ENCODE data around the gene KANSL1. TPM values are rescaled to one million over a fixed set of nuclear protein-coding genes. Genes with fewer than 3 reads are reported as not detected.

Gene KANSL1
- total and polyA plus RNA-seq, 2 donors (not counting 1 experiment from before 2014, with no cell fraction given), result 36.8 to 233 TPM

GRCh38 chr17:46121165-46121764 lies 72.0 kb downstream of the KANSL1 start:
- Mint-ChIP-seq H3K27ac (no peak overlapping the region), H3K4me3 (no peak overlapping the region), H3K4me1 (peaks cover 68% of the 10 kb centered on the region), H3K27me3 (no peaks in the 10 kb centered on the region), H3K9me3 (ENCODE audit: insufficient read depth) (no peaks in the 10 kb centered on the region)
- DNase-seq, result peak; percentile 31
- Histone ChIP-seq H3K9me3 (ENCODE audit: control extremely low read depth in 1 of 3, control insufficient read depth in 2 of 3, insufficient read depth in 1 of 3, low read length in 2 of 3) (no peaks in the 10 kb centered on the region), H2AFZ (ENCODE audit: insufficient read depth, low read depth, low read length, poor library complexity, severe bottlenecking) (no peak overlapping the region), H4K20me1 (ENCODE audit: control insufficient read depth, insufficient read depth, low read length, poor library complexity, severe bottlenecking) (peaks cover 94% of the 10 kb centered on the region), H3K79me2 (ENCODE audit: control insufficient read depth, insufficient read depth, low read length) (peaks cover 97% of the 10 kb centered on the region), H3K36me3 (replicated peaks in 1 of 2; ENCODE audit: control extremely low read depth in 1 of 2, control insufficient read depth in 1 of 2, extremely low read depth in 1 of 2, insufficient read depth in 2 of 2, low read length in 1 of 2) (no peaks in the 10 kb centered on the region), H3K27ac (ENCODE audit: low read length in 2 of 2) (peak overlapping the region in 1 of 2 donors; percentile 60), H3K4me2 (replicated peaks; ENCODE audit: low read depth, low read length, poor library complexity, severe bottlenecking) (peak overlapping the region; percentile 31), H3K27me3 (replicated peaks in 1 of 4; ENCODE audit: control extremely low read depth in 1 of 4, control insufficient read depth in 3 of 4, insufficient read depth in 4 of 4, low read length in 3 of 4) (no peaks in the 10 kb centered on the region), H3K9ac (ENCODE audit: low read length) (peak overlapping the region; percentile 13), H3K4me3 (ENCODE audit: control extremely low read depth in 1 of 5, extremely low read depth in 1 of 5, insufficient read depth in 1 of 5, low read depth in 2 of 5, low read length in 4 of 5) (no peak overlapping the region), H3K4me1 (ENCODE audit: control insufficient read depth in 2 of 2, insufficient read depth in 2 of 2, low read length in 2 of 2) (peaks cover 30 to 31% of the 10 kb centered on the region in 2 donors)
- 71% methylated on average over 1 of the region's 1 CpG for WGBS (ENCODE audit: insufficient coverage)
- ATAC-seq (ENCODE audit: low read depth), result no peak
- no peak for TF ChIP-seq CTCF (IDR thresholded peaks at IDR 0.05)
- no peak for TF ChIP-seq EZH2 (IDR thresholded peaks at IDR 0.05; ENCODE audit: borderline replicate concordance, insufficient read depth, low read depth, low read length, poor library complexity, severe bottlenecking)
- intact Hi-C loops (cut with micrococcal nuclease), result no loop called here
- POLR2A ChIA-PET, result interaction anchor here (0.6 to 0.7 kb wide), 2 partner anchors 10 to 56 kb away, joined by 3 to 5 read pairs; no protein-coding TSS in a partner anchor
- CTCF ChIA-PET, result interaction anchor here (1.3 kb wide), 1 partner anchor 77 kb away, joined by 5 read pairs; no protein-coding TSS in a partner anchor

GRCh38 chr17:46120537-46120936 lies 72.7 kb downstream of the KANSL1 start:
- DNase-seq, result no peak
- TF ChIP-seq CTCF (IDR thresholded peaks at IDR 0.05) (no peak), EZH2 (IDR thresholded peaks at IDR 0.05; ENCODE audit: borderline replicate concordance, insufficient read depth, low read depth, low read length, poor library complexity, severe bottlenecking) (no peak)
- no peaks in the 10 kb centered on the region for H3K27me3 Mint-ChIP-seq
- no peak for ATAC-seq (ENCODE audit: low read depth)
- intact Hi-C loops (cut with micrococcal nuclease), result no loop called here
- H3K27ac Mint-ChIP-seq, result no peak overlapping the region
- WGBS (ENCODE audit: insufficient coverage), result 100% methylated on average over 2 of the region's 3 CpGs
- Histone ChIP-seq H3K4me2 (replicated peaks; ENCODE audit: low read depth, low read length, poor library complexity, severe bottlenecking) (peak overlapping the region; percentile 31), H3K79me2 (ENCODE audit: control insufficient read depth, insufficient read depth, low read length) (peaks cover 97% of the 10 kb centered on the region), H3K4me3 (ENCODE audit: control extremely low read depth in 1 of 5, extremely low read depth in 1 of 5, insufficient read depth in 1 of 5, low read depth in 2 of 5, low read length in 4 of 5) (no peak overlapping the region), H3K27ac (ENCODE audit: low read length in 2 of 2) (peak overlapping the region in 1 of 2 donors; percentile 60), H2AFZ (ENCODE audit: insufficient read depth, low read depth, low read length, poor library complexity, severe bottlenecking) (no peak overlapping the region), H3K9me3 (ENCODE audit: control extremely low read depth in 1 of 3, control insufficient read depth in 2 of 3, insufficient read depth in 1 of 3, low read length in 2 of 3) (no peaks in the 10 kb centered on the region), H3K4me1 (ENCODE audit: control insufficient read depth in 2 of 2, insufficient read depth in 2 of 2, low read length in 2 of 2) (peaks cover 30 to 31% of the 10 kb centered on the region in 2 donors), H3K27me3 (replicated peaks in 1 of 4; ENCODE audit: control extremely low read depth in 1 of 4, control insufficient read depth in 3 of 4, insufficient read depth in 4 of 4, low read length in 3 of 4) (no peaks in the 10 kb centered on the region), H3K9ac (ENCODE audit: low read length) (peak overlapping the region; percentile 13), H3K36me3 (replicated peaks in 1 of 2; ENCODE audit: control extremely low read depth in 1 of 2, control insufficient read depth in 1 of 2, extremely low read depth in 1 of 2, insufficient read depth in 2 of 2, low read length in 1 of 2) (no peaks in the 10 kb centered on the region), H4K20me1 (ENCODE audit: control insufficient read depth, insufficient read depth, low read length, poor library complexity, severe bottlenecking) (peaks cover 94% of the 10 kb centered on the region)
- H3K9me3 Mint-ChIP-seq (ENCODE audit: insufficient read depth), result no peaks in the 10 kb centered on the region
- ChIA-PET CTCF (interaction anchor here (0.8 to 1.3 kb wide), 2 partner anchors 43 to 76 kb away, joined by 3 to 5 read pairs; no protein-coding TSS in a partner anchor), POLR2A (interaction anchor here (0.6 kb wide), 1 partner anchor 57 kb away, joined by 3 read pairs; no protein-coding TSS in a partner anchor)
- peaks cover 68% of the 10 kb centered on the region for H3K4me1 Mint-ChIP-seq
- no peak overlapping the region for H3K4me3 Mint-ChIP-seq
